Iris pigment epithelial cell (primary cell): ENCODE results near the gene SPOCK1.

ENCODE experiments used
- DNase-seq: peaks from one replicate; pipeline ENCODE4 v3.0.0-alpha.2; 2011; ENCODE audit warnings: low read depth

SPOCK1 gene

DNA sequence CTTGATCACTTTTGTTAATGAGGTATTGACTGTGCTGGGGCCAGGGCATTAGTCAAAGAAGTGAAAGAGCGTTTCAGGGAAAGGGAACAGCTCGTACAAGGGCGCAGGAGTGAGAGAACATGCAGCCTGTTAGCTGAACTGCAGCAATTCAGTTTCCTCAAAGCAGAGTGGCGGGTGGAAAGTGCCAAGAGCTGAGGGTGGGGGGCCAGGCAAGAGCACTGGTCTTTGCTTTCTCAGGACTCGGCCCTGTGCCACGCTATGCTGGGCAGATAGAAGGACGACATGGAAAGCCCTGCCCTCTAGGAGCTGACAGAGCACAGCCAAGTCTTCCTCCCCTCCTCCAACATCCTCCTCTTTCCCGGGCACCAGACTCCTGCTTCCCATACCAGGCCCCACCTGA is 304.8 kb downstream of the SPOCK1 start:
- no peak for DNase-seq

DNA sequence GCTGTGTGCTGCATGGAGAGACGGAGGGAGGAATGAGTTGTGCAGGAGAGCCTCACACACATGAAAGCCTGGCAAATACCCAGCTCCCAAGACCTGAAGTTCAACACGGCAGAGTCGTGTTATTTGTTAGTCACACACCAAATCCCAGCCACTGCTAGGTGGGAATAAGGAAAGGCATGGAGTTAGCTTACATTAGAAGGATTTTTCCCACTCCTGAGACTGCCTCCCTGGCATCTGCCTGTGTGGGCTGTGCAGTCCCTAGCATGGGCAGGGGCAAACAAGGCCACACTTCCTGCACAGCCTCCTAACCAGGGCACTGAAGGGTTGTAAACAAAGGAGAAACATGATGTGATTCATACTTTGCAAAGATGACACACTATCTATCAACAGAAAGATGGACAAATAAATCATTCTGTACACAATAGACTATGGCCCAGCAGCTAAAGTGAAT is 306.8 kb downstream of the SPOCK1 start:
- DNase-seq = no peak

DNA sequence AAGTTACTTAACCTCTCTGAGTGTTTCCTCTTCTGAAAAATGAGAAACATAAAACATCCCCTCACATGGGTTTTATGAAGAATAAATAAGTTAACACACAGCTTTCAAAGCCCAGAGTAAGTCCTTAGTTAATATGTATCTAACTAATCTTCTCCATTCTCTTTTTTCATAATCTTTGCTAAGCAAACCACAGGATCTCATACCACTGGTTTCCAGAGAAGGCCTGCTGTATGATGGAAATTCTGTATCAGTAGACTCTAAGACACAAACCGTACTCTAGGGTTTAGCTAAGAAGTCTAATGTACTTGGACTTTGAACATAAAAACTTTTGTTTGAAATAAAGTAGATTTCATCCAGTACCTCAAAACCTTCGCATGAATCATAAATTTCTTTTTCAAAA is 307.9 kb downstream of the SPOCK1 start:
- DNase-seq = no peak

DNA sequence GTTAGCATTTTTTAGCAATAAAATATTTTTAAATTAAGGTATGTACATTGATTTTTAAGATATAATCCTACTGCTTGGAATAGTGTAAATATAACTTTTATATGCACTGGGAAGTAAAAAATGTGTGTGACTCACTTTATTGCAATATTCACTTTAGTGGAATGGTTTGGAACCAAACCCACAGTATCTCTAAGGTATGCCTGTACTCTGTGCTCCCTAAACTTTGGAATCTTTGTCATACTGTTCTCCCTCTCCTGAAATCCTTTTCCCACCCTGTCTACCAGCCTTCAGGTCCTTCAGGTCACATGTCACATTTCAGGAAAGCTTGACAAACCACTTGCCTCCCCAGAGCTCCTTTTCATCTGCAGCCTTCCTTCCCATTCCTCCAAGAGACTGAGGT is 308.7 kb downstream of the SPOCK1 start:
- DNase-seq = no peak

DNA sequence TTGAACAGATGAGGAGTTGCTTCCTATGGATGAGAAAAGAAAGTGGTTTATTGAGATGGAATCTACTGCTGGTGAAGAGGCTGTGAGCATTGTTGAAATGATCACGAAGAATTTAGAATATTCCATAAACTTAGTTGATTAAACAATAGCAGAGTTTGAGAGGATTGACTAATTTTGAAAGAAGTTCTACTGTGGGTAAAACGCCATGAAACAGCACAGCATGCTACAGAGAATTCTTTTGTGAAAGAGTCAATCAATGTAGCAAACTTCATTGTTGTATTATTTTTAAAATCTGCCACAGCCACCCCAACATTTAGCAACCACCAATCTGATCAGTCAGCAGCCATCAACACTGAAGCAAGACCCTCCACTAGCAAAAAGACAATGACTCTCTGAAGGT is 309.1 kb downstream of the SPOCK1 start:
- DNase-seq = no peak

DNA sequence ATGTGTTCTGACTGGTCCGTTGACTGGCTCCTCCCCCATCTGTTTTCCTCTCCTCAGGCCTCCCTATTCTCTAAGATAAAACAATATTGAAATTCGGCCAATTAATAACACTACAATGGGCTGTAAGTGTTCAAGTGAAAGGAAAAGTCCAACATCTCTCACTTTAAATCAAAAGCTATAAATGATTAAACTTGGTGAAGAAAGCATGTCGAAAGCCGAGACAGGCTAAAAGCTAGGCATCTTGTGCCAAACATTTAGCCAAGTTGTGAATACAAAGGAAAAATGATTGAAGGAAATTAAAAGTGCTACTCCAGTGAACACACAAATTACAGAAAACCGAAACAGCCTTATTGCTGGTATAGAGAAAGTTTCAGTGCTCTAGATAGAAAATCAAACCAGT is 310.6 kb downstream of the SPOCK1 start:
- no peak for DNase-seq

DNA sequence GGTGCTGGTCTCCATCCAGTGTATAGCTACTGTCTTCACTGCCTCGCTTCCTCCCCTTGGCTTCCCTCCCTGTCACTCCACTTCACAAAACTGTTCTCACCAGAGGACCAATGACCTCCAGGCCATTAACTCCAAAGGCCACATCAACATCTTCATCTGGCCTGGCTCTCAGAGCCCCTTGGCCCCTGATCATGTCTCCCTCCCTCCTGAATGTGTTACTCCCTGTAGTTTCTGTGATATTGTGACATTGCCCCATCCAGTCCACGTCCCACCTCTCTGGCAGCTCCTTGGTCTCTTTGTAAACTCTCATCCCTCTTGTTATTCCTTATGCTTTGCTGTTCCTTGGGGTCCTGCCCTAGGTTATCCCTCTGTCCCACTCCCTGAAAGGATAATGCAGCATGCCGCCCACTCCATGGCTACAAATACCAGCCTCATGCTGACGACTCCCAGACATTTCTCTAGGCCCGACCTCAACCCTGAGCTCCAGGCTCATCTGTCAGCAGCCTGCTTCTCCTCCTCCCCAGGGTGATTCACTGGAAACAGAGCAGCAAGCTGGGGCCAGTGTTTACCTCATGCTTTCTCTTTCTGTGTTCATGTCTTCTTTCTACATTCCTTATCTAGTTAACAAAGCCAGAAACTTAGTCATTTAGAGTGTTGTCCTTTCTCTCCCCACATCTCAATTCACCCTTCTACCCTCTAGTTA is 312.2 kb downstream of the SPOCK1 start:
- DNase-seq = peak; percentile 23

DNA sequence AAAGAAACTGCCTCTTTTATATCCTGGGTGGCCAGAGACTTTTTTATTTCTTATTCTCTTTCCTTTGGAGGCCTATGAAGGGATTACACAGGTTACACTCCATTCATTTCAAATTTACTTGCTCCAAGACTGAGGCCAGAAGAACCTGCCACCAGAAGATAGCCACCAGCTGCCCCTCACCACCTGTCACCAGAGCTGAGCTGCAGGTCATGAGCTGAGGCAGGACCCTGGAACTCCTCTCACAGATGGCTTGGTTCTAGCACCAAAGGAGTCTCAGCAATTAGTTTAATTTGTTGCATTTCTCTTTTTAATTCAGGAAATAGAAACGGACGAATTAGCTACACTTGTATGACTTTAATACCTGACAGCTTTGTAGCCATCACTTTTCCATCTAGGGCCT is 313.9 kb downstream of the SPOCK1 start:
- DNase-seq = no peak

DNA sequence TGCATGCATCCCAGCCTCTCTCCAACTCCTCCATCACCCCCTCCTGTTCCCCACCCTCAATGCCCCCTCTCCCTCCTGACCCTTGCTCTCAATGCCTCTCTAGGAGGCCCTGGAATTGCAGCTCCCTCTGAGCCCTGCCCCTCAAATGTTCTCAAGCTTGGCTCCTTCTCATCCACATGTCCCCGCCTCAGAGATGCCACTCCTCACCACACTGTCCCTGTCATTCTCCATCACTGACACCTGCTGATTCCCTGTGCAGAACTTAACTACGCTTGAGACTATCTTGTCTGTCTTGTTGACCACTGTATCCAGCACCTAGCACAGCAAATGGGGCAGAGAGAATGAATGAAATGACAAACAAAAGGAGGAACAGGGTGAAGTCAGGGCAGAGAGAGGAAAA is 314.4 kb downstream of the SPOCK1 start:
- DNase-seq = no peak

DNA sequence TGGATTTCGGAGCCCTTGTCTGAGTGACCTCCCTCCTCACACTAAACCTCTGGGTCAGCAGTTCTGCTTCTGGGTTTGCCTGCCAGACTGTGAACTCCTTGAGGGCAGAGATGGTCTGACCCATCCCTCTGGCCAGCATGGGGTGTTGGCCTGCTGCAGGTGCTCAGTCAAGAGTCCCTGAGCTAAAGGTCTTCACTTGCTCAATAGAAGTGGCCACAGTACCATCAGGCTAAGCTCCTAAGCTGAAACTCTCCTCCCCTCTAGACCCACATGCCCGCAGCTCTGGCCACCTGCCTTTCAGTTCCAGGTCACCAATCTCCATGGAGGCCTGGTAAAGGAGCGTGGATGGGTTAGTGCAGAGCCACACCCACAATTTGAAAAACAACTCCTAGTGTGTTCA is 316.6 kb downstream of the SPOCK1 start:
- no peak for DNase-seq

DNA sequence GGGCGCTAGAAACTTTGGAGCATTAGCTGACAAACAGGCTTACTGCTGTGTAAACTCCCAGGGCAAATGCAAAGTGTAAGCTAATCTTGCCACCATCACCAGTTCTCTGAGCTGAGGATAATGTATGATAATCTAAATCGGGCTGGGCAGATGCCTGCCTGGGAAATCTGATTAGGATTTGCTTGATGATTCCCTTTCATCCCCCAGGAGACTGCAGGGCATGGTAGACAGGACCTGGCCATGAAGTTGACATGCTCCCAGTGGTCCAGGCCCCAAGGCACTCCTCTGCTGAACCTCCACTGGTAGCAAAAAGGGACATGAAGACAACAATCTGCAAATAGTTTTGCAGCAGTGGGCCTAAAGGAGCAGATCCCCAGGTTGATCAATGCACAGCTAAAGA is 317.5 kb downstream of the SPOCK1 start:
- no peak for DNase-seq

DNA sequence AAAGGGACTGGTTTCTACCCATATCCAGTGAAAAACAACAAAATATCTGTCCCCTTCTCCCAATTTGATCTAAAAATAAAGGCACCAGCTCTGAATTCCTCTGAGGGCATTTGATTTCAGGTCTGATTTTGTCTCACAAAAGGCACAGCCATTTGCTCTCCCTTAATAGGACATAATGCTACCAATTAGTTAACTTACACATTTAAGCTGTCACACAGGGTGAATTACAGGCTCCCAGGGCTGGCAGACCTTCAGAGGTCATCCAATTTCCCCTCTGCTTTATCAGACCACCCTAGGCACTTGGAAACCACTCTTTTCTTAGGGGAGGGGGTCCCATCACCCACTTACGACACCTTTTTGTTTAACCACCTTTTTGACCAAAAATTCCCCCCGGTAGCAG is 319.9 kb downstream of the SPOCK1 start:
- DNase-seq = no peak

DNA sequence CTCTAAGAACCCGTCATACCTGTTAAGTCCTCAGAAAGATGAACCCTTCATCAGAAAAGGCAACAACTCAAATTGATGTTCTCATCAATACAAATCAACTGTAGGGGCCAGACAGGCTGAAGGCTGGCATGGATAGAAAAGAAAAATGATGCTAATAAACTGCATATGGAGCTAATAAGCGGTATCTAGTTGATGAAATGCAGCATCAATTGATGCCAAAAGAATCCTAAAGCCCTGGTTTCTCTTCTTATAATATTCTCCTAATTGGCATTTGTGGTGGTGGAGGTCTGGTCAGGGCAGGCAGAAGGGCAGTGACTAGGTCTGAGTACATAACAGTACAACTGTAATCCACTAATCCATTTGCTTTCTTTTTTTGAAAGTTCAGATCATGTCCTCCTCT is 322.5 kb downstream of the SPOCK1 start:
- no peak for DNase-seq

DNA sequence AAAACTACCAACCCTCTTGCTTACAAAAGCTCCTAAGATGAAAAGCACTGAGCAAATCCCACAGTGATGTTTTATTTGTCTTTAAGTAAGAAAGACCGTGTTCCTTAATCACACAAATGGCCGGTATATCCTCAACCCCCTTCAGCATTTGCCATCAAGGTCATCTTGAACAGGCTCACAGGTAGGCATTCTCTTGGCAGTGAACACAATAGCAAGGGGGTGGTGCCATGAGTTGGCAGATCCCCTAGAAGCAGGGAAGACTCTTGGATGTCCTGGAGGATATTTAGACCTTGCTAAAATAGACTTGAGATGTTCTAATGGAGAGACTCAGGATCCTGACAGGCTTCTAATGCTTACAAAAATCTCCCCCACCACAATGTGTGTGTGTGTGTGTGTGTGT is 323.0 kb downstream of the SPOCK1 start:
- DNase-seq = no peak

DNA sequence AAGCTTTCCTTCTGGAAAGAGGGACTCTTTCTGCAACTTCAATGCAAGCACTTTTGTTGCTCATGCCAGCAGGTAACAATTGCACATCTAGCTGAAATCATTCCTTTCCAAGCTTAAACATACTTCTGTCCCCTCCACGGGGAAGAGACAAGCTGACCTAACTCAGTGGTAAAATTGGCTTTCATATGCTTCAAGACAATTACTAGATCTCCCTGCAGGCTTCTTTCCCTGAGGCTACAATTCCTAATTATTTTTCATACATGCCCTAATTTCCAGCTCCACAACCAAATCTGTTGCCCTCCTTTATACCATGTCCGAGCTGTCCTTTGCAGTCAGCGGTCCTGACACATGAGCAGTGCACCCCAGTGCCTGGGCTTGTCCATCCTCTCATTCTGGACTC is 324.9 kb downstream of the SPOCK1 start:
- no peak for DNase-seq

DNA sequence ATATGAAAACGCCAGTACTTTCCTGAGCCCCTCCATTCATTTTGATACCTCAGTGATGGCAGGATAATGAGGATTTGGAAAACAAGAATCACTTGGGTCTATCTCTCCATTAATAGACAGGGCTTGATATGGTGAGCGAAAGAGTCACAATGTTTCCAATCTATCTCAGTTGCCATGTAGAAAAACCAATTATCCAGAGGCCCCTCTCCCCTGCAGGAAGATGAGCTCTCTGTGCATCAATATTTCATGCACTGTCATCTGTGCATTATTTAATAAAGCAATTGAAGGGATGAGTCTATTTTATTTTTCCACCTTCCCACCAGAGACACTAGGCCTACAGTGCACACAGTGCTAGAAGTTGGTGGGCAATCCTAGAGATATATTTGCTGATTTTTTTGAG is 326.9 kb downstream of the SPOCK1 start:
- no peak for DNase-seq

DNA sequence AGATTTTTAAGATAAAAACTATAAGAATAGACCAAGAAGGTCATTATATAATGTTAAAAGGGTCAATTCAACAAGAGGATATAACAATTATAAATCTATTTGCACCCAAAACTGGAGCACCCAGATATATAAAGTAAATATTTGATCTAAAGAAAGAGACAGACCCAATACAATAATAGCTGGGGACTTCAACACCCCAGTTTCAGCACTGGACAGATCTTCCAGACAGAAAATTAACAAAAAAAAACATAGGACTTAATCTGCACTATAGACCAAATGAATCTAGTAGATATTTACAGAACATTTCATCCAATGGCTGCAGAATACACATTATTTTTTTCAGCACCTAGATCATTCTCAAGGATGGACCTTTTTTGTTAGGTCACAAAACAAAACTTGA is 331.9 kb downstream of the SPOCK1 start:
- DNase-seq = no peak

DNA sequence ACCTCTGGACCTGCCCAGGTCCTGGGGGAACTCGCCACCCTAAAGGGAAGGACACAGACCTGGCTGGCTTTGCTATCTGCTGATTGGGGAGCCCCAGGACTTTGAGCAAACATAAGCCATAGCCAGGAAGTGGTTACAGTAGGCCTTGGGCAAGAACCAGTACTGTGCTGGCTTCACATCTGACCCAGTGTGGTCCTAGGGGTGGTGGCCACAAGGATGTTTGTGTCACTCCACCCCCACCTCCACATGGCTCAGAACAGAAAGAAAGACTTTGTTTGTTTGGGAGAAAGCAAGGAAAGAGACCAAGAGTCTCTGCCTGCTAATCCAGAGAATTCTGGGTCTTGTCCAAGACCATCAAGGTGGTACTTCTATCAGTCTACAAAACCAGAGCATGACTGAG is 334.2 kb downstream of the SPOCK1 start:
- DNase-seq = no peak

DNA sequence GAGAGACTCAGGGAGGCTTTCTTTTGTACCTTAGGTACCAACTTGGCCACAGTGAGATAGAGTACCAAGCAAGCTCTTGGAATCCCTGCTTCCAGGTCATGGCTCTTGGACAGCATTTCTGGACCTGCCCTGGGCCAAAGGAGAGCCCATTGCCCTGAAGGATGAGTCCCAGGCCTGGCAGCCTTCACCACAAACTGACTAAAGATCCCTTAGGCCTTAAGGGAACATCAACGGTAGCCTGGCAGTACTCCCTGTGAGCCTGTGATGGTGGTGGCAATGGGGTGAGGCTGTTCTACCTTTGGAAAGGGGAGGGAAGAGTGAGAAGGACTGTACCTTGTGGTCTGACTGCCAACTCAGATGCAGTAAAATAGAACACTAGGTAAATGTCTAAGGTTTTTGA is 334.6 kb downstream of the SPOCK1 start:
- DNase-seq = no peak

DNA sequence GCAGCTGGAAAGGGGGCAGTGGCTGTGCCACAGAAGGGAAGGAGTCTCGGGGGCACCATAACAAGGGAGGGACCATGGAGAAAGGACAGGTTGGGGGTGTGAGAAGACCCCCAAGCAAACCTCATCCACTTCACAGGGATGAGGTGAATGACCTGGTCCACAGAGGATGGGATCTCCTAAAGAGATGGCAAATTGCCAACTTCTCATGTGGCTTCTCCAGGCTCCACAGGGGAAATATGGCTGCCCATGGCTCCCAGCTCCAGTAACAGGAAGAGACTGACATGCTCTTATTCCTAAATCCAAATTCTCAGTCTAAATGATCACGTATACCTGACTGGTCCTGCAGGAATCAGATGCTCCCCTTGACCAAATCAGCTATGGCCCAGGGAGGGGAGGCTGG is 340.4 kb downstream of the SPOCK1 start:
- no peak for DNase-seq

DNA sequence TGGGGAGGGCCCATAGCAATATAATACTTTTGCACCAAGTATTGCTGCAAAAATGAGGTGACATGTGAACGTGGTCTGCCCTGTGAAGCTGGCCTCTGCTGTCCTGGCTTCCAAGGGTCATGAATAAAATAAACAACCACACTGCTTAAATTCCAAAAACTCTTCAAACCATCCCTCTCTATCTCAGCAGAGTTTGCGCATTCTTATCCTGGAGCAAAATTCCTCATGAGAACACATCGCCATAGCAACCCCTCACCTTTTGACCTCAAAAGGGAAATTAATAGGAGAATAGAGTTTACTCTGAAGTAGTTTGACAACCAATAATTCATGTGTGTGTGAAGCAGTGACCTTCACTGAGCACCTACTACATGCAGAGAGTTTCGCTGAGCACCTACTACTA is 342.9 kb downstream of the SPOCK1 start:
- DNase-seq = no peak

DNA sequence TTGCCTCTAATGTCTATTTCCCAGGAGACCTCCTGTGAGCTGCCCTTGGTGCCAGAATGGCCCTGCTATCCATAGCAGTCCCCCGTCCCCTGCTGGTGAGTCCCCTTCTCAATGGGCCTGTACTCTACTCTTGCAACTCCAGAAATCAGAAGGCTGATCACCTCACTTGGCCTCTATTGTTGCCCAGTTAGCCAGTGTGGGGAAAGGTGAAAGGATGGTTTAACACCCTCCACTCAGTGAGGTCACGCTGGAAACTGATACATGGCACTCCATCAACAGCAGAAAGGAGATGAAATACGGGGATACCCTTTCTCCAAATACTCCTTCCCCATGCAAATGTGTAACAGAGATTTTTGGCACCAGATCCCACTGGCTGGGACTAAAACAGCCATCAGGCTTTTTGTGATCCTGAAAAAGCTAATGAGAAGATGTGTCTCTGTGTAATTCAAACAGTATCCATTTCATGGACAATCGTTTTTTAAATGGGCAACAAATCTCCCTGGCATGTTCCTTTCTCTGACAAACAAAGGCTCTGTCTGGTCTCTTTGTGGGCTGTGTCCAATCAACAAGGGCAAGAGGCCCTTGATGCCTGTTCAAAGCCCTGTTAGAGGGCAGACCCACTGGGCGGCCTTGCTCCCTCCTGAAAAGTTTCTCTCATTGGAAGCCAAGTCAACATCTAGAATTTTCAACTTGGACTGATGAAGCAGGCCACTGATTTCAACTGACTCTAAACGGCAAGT is 343.7 kb downstream of the SPOCK1 start:
- DNase-seq = no peak

DNA sequence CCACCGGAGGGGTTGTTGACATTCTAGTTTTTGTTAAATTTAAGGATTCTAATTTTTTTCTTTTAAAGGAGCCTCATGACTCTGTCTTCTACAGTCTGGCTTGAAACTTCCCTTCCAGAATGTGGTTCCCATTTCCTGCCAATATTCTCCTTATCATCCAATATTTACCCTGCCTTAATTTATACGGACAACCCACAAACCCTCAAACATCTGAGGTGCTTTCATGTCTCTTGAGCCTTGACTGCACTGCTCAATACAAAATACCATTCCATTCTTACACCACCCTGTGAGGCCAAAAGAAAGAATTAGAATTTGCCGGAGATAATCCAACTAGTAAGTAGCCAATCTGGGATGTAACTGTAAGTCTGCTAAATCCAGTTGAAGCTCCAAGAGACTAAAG is 346.5 kb downstream of the SPOCK1 start:
- no peak for DNase-seq

DNA sequence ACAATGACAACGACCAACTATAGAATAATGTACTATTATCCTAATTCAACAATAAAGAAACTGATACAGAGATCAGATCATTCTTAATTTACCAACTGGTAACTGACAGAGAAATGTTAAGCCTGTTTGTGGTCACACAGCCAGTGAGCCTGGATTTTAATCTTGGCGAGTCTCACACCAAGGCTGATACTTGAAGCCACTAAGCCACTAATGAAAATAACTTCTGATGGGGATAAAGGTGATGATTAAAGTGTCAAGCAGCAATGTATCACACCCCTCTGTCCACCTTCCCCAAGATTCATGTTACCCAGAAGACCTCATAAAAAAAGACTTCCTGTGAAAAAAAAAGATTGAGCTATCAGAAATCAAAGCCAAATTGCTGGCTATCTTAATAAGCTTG is 350.5 kb downstream of the SPOCK1 start:
- no peak for DNase-seq
